GM19023 (cell line): ENCODE results near the gene HOXB5.

Experiments used
- ATAC-seq: cut with Tn5 transposase; IDR thresholded peaks from one replicate; pipeline ENCODE4 v1.9.1; 2021; ENCODE audit warnings: mild to moderate bottlenecking, moderate library complexity; ENCODE audit not compliant: unreplicated experiment

HOXB5 gene

DNA sequence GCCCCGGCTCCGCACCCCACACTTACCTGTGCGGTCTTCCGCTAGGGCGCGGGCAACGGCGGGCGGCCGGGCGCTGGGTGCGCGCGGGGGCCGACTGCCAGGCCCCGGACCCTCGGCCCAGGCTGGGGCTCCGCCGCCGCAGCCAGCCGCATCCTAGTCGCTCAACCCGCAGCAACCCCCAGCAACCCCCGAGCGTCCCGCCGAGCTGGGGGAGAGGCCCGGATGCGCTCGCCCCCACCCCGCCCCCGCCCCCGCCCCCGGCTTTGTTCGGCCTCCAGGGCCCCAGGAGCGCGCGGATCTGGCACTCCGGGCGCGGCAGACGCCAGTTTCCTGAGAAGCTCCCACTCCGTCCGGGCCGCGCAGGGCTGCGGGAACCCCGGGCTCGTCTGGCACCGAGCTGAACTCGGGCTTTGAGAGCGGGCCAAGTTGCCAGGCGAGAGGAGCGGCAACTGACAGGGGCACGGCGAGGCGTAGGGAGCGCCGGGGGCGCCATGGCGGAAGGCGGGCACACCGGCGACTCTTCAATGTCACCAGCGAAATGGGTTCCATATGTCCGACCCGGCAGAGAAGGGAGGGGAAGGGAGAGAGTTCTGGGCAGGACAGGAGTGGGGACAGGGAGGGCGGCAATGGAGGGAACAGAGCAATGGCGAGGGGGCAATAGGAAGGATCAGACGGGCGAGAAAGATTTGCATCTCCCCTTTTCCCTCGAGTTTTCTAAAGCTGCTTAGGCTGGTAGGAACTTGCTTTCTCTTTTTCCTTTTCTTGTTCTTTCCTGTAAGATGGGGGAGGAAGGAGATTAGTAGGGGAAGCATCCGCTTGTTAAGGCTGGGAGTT, 29.2 kb downstream of the HOXB5 start:
- ATAC-seq: no peak

DNA sequence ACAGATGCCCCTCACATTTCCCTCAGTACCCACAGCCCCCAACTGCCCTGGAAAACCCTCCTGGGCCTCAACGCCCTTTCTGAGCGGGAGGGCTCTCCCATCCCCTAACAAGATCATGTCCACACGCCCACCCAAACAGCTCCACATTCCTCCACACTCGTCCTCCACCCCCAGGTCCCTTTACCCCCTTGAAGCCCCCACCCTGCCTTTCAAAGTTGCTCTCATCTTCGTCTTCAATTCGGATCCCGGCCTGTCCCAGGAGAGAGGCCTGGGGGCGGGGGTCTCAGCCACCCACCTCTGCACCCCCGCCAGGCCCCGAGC, 29.8 kb downstream of the HOXB5 start:
- no peak for ATAC-seq

DNA sequence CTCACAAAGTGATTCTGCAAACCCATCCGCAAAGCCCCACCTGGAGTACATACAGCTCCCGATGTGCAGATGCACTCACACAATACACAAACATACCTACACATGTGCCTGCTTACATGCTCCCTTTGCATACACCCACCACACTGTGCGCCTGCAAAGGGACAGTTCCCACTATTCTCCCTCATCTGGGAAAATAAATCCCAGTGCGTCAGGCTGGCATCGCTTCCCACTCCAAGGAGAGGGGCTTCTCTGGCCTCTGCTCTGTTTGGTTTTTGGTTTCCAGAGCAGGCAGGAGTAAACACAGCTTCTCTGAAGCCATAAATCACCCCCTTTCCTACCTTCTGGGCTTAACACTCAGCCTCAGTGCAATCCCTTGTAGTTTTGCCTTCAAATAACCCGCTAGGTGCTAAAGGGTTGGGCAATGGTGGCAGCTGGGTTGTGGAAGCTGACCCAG, 30.2 kb downstream of the HOXB5 start:
- no peak for ATAC-seq

DNA sequence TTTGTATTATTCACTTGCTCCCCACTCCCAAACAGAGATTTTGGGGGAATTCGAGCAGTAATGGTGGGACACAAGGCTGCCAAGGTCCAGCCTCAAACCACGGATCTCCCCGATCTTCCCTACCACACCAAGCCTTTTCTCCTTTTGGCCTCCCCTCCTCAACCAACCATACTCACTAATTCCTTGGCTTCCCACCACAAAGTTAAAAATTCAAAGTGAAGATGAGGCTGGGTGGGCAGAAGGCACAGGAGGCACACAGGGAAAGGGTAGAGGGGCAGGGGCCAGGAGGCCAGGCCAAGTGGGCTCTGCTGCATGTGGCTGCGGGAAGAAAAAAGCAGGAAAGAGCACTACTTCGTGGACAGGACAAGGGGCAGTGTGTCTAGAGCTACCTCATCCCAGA, 30.6 kb downstream of the HOXB5 start:
- ATAC-seq: no peak

DNA sequence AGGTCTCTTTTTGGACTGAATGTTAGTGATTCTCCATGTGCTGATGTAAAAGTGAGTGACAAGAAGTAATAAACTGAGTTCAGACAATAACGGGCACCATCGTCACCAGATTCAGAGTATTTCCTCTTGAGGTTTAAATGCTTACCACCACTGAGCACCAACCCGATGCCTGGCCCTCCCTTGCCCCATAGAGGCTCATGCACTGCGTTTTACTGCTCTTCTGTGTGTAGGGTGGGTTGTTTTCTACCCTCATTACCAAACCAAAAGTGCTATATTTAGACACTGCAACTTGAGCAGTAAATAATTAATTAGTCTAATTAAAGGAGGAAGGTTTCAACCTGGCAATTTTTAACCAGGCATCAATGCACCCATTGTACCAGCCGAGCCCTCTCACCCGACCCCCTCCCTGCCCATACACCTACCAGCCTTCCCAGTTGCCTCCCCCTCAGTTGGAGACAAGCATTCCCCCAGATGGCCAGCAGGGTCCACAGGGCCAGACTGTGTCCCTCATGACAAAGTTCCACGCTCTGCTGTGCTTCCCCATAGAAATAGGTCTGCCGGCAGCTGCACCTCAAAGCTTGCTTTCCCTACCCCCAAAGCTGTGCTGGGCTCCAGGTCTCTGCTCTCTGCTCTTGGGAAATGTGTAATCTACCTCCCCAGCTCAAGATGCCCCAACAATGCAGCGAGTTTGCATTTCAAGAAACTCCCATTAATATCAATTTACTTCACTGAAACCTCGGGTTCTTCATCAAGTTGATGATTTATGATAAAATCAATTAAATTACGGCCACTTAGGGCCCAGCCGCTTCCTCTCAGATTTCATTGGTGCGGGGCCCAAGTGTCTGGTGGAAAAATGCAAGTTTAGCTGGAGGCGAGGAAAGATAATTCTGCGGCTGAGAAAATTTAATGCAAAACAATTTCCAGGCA, 31.4 kb downstream of the HOXB5 start:
- ATAC-seq: no peak

DNA sequence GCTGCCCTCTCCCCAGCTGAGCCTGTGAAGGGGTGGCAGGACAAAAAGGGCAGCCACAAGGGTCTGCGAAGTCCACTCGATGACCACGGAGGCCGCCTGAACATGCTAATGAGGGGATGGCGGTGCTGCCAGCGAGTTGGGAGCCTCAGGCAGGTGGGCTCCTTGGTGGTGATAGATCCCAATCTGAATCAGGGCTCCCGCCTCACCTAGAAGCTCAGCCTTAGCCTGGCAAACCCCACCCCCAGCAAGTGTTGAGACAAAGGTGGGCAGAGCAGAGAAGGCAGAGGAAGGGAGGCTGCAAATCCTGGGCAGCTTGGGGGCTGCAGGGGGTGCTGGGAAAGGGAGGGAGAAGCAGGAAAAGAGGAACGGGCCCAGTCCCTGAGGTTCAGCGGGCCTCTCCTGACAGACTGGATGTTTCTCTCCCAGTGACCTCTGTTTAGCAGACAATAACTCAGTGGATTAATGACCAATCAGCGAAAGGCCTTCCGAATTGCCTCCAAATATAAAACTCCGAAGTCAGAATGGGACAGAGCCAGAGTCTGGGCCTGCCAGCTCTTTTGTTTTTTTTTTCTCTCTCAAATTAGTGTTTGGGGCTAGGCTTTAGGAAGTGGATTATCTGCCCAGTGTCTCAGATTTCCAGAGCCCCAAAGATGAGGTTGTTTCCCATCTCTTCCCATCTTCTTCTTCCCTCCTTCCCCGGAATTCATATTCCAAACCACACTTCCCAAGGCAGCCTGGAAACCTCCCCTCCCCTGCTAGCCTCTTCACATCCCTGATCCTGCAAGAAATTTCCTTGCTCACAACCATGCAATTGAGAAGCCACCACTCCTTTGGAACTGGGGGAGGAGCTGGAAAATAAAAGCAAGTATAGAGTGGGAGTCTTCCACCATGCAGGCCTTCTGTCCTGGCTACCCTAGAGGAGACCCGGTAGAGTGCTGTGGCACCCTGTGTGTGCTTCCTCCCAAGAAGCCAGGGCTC, 33.5 kb downstream of the HOXB5 start:
- ATAC-seq: no peak

DNA sequence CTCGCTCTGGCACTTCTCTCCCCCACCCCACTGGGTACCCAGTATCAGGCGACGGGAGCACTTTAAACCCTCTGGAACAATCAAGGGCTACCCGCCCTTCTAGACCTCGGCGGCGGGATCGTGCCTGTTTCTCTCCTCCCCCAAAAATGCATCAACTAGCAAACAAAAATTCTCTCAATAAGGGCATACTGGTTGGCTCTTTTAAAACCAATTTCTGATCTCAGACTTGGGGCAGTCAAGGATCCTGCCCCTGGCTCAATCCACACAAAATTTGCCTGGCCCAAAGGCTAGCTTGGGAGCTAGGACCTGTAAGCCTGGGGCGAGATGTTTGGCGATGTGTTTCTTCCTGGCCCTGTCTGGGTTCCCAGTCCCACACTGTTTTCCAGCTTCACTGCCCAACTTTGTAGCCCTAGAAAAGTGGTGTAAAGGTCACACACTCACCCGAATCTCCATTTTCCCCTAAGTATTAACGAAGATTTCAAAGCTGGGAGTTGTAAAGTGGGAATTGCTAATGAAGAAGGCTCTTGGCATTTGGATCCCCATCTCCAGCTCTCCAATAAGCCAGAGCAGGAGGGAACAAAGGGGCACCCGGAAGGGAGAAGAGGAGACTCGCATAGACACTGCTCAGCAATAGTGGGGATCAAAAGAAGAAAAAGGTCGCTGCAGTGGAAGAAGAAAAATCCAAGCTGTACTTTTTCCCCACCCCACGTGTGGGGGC, 34.3 kb downstream of the HOXB5 start:
- ATAC-seq: no peak

DNA sequence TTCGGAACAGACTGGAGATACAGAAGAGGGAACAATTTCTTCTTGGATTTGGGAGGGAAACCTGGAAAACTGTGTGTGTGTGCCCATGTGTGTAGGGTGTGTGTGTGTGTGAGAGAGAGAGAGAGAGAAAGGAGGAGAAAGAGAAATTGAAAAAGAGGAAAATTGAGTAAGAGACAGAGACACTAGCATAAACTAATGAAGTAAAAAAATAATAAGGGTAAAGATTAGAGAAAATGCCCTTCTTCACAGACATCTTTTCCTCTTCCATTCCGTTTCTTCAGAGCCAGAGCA, 34.8 kb downstream of the HOXB5 start:
- no peak for ATAC-seq

DNA sequence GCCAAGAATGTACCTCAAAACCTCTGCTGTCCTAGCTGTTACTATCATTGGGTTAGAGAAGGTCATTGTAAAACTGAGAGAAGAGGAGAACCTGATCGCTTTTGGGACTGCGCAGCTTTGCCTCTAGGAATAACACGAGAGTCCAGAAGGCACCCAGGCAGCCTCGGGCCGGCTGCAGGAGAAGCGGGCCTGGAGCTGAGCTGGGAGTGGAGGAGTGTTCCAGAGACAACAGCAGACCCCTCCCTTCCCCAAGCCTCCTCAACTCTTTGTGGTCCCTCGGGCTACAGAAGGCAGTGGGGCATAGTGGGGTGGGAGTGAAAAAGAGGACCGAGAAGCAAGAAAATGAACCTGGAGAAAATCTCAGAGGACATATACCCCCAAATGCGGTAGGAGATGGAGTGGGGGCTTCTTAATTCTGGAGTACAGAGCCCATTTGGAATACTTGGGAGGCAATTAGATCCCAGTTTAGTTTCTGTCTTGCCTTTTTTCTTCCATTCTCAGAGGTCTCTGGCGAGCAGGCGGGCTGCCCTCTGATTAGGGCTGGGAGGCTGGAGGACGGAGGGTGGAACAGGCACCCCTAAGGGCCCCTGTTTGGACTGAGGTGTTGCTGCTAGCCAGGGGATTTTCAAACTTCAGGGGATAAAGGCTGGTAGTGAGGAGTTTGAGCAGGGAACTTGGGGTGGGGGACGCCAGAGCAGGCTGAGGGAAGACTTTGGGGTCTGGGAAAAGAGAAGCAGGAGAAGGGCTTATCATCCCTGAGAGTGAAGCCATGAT, 35.3 kb downstream of the HOXB5 start:
- no peak for ATAC-seq

DNA sequence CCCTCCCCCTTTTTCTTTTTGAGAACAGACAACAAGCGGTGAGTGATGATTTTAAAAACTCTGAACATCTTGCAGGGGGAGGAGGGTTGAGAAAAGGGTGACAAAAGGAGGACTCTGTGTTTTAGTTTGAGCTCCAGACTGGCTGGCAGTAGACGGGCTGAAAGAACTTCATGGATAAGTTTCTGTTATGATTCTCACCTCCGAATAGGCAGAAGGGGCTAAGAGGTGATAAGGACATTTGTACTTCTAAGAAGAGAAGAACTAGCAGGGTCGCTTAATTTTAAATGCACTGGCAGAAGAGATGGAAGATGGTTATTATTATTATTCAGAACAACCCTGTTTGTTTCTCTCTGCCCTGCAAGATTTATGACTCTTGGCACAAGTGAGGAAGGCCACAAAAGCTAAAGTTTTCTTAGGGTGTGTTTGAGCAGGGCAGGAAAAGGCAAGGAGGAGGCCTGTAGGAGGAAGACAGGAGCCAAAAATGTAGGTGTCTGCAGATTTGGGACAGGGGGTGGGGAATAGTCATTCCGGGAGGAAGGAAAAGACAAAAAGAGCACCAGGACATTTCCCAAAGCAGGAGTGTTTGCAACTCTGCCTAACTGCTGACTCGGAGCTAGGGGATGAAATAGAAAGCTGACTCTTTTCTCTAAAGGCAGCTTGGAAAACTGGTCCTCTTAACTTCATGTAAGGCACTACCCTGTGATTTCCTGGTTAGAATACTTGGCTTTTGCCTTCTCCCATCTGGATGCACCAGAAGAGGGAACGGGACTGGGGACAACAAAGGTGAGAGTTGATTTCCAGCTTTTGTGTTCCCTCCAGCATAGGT, 36.8 kb downstream of the HOXB5 start:
- no peak for ATAC-seq

DNA sequence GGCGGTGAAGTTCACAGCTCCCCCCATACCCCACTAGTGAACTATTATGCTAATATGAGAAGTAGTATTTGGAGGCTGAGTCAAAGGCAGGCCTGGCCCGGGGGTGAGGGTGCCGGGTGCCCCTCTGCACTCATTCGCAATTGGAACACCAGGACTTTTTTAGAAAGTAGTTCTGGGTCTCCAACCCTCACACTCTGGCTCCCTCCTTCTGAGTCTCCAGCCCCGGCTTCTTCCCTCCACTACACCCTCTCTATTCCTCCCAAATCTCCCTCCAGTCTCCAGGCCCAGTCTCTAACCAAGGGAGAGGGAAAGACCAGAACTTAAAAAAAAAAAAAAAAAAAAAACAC, 37.4 kb downstream of the HOXB5 start:
- no peak for ATAC-seq

DNA sequence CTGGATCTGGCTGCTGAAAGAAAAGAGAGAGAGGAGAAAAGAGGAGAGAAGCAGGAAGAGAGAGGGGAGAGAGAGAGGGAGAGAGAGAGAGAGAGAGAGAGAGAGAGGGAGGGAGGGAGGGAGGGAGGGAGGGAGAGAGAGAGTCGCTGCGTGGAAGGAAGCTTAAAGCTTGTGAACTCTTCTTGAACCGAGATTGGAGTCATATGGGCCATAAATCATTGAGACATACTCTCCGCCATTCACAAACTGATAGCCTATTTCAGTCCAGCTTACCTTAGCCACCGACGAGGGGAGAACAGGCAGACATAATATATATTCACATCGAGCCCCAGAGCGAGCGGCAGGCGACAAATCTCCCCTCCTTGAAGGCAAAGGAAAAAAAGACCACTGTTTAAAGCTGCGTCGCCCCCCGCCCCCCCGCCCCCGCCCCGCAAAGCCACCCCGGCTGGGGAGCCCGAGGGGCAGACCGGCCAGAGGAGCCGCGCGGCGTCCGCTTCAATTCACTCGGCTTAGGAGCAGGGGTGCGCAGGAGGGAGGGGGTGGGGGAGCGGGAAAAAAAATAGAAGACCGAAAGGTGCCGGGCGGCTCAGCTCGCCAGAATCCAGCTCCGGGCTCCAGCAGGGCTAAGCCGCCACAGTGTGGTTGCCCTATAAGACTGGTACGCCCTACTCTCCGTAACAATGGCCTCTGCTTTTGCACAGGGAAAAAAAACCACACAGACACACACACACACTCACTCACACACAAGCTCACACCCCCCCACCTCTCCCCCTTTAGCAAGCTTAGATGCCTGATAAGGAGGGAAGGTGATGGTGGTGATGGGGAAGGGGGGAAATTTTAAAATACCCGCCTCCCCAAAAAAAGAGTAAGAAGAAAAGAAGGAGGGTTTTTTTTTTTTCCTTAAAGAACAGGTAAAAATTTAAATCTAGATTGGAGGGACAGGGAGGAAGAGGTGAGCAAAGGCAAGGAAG, 38.0 kb downstream of the HOXB5 start:
- ATAC-seq: no peak

DNA sequence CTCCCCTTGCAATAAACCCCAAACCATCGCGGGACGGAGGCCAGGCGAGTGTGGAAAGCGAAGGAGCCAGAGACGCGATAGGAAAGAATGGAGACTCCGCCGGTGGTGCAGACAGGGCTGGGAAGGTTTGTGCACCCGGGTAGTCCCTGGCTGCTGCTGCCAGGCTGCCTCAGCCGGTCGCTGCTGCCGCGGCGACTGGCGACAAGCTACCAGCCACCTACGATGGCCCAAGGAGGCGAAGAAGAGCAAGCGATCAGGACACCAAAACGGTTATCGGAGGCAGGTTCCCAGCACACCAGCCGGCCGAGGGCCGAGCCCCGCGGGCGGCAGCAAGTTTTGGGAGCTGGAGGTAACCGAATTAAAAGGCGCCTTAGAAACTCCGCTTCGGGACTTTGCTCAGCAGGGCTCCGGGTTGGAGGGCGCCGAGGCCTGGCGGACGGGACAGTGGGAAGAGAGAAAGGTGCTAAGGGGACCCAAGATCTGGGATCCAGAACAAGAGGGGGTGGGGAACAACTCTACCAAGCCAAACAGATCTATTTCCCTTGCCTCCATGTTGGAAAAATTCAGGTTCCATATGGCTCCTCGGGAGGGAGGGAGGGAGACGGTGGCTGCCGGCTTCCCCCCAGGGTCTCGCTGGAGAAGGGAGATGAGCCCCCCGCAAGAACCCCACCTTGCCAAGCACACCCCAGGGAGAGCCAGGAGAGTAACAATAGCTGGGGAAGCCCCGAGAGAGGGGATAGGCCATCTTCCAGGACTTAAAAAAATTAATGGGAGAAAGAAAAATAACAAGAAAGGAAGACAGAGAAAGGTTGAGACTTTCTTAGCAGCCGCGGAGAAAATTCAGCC, 38.9 kb downstream of the HOXB5 start:
- ATAC-seq: no peak

DNA sequence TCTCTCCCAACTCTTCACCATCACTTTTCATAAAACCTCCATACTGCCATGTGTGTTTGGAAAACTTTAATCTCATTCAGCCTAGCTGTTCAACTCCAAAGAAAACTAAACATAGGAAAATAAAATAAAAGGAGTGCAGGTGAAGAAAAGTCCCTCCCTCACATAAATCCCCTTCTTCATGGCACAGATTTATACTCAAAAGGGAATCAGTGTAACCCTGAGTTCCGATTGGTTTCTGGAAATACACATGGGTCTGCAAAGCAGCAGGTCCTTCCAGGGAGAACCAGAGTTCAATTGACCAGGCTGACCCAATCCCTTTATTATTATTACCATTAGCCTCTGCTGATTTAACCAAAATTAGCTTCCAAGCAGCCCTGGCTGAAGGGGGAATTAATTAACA, 39.8 kb downstream of the HOXB5 start:
- no peak for ATAC-seq

DNA sequence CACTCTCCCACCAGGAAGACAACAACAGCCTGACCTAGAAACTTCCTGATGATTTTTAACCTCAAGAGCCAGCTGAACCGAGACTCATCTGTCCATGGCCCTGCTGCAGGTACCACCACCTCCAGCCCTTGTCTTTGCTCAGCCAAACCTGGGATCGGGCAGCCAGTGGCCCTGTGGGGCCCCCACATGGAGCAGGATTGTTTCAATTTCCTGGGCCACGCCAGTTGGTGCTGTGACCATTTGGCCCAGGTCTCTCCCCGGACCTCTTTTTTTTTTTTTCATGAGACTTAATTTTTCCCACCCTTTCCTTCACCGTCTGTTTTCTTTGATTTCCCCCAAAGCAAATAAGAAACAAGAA, 40.4 kb downstream of the HOXB5 start:
- ATAC-seq: no peak

DNA sequence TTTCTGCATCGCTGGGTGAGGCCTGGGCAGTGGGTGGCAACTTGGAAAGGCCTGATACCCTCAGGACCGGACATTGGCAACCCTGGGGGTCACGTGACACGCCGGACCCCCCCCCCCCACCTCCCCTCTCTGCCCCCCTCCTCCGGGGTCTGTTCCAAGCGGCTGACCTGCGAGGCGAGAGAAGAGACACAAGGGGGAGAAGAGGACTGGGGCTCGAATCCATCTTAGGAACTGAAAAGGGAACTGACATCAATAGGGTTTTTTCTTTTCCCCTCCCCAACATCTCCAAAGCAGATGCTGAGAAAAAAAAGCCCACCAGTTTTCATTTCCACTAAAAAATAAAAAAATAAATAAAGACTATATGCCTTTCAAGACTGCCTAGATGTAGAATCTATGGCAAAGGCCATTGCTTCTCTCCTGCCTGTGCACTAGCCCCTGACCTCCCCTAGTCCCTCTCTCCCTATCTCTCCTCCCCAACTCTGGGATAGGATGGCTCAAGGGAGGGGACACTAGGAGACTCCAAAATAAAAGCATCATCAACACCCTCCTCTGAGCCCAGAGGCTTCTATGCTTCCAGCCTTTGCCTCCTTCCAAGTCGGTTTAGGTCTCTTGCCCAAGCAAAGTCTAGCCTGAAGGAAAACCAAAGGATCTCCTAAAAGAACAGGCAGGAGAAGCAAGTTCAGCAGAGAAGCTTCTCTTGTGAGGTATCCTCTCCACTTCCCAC, 41.0 kb downstream of the HOXB5 start:
- no peak for ATAC-seq
